ENCODE measurements around the gene DTD1.
"Not testable (repeated sequence)": the region's sequence is repeated elsewhere in the genome, so short reads cannot be mapped to it uniquely, and the experiment has no call there.

The DTD1 gene

DNA sequence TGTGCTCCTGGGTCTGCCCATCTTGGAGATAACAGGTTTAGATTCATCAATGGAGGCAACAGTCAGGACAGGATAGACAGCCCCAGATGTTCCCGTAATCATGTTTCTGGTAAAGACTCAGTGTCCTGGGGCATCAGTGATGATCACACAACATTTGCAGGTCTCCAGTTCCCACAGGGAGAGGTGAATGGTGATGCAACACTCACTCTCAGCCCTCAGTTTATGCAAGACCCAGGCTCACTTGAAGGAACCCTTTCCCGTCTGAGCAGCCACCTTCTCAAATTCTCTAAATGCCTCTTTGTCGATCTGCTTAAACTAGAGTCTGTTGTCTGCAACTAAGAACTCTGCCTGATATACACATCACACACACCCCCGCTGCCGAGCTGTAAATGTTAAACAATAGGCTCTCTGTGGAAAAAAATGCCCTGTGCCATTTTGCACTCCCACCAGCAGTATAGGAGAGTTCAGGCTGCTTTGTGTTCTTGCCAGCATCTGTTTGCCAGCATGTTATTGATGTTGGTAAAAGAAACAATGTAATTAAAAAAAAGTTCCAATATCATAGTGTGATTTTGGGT, 195.6 kb downstream of the DTD1 start:
- Histone ChIP-seq H3K4me2 (ENCODE audit: low read length) (no peak overlapping the region), H4K20me1 (ENCODE audit: insufficient read depth, low read length) (no peaks in the 10 kb centered on the region), H3K27me3 (ENCODE audit: insufficient read depth, low read length) (no peaks in the 10 kb centered on the region; the same call in 1 of the 2 replicates), H3K4me3 (ENCODE audit: low read depth, low read length, poor library complexity, severe bottlenecking) (no peak overlapping the region), H3F3A (ENCODE audit: insufficient read depth, low read length) (no peaks in the 10 kb centered on the region), H3K9me2 (ENCODE audit: low read depth, low read length) (no peaks in the 10 kb centered on the region), H3K36me3 (ENCODE audit: insufficient read depth, low read length) (no peaks in the 10 kb centered on the region), H3K4me1 (ENCODE audit: insufficient read depth, low read length, severe bottlenecking) (no peaks in the 10 kb centered on the region), H3K27ac (ENCODE audit: low read depth, low read length, poor library complexity, severe bottlenecking) (no peak overlapping the region), H2AFZ (ENCODE audit: low read length) (no peak overlapping the region), H3K9ac (ENCODE audit: low read length) (no peak overlapping the region), H3K9me3 (ENCODE audit: low read length) (no peaks in the 10 kb centered on the region), H3K79me2 (ENCODE audit: insufficient read depth, low read length) (no peaks in the 10 kb centered on the region)
- TF ChIP-seq, protein P1, sequence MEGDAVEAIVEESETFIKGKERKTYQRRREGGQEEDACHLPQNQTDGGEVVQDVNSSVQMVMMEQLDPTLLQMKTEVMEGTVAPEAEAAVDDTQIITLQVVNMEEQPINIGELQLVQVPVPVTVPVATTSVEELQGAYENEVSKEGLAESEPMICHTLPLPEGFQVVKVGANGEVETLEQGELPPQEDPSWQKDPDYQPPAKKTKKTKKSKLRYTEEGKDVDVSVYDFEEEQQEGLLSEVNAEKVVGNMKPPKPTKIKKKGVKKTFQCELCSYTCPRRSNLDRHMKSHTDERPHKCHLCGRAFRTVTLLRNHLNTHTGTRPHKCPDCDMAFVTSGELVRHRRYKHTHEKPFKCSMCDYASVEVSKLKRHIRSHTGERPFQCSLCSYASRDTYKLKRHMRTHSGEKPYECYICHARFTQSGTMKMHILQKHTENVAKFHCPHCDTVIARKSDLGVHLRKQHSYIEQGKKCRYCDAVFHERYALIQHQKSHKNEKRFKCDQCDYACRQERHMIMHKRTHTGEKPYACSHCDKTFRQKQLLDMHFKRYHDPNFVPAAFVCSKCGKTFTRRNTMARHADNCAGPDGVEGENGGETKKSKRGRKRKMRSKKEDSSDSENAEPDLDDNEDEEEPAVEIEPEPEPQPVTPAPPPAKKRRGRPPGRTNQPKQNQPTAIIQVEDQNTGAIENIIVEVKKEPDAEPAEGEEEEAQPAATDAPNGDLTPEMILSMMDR (IDR thresholded peaks at IDR 0.05; ENCODE audit: low read length) = no peak
- no peak for TF ChIP-seq EZH2 (IDR thresholded peaks at IDR 0.05; ENCODE audit: borderline replicate concordance, low read length)

DNA sequence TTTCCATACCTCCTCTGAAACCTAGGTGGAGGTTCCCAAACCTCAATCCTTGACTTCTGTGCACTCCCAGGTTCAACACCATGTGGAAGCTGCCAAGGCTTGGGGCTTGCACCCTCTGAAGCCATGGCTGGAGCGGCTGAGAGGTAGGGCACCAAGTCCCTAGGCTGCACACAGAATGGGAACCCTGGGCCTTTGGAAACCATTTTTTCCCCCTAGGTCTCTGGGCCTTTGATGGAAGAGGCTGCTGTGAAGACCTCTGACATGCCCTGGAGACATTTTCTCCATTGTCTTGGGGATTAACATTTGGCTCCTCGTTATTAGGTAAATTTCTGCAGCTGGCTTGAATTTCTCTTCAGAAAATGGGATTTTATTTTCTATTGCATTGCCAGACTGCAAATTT, 199.2 kb downstream of the DTD1 start:
- H3K27ac ChIP-seq (ENCODE audit: low read depth, low read length, poor library complexity, severe bottlenecking); H4K20me1 ChIP-seq (ENCODE audit: insufficient read depth, low read length); H3K9ac ChIP-seq (ENCODE audit: low read length); H3K4me3 ChIP-seq (ENCODE audit: low read depth, low read length, poor library complexity, severe bottlenecking); H3K36me3 ChIP-seq (ENCODE audit: insufficient read depth, low read length); H3K4me1 ChIP-seq (ENCODE audit: insufficient read depth, low read length, severe bottlenecking); H3F3A ChIP-seq (ENCODE audit: insufficient read depth, low read length); H3K4me2 ChIP-seq (ENCODE audit: low read length); H2AFZ ChIP-seq (ENCODE audit: low read length); H3K79me2 ChIP-seq (ENCODE audit: insufficient read depth, low read length); H3K27me3 ChIP-seq (ENCODE audit: insufficient read depth, low read length); H3K9me3 ChIP-seq (ENCODE audit: low read length); H3K9me2 ChIP-seq (ENCODE audit: low read depth, low read length): not testable (repeated sequence)

DNA sequence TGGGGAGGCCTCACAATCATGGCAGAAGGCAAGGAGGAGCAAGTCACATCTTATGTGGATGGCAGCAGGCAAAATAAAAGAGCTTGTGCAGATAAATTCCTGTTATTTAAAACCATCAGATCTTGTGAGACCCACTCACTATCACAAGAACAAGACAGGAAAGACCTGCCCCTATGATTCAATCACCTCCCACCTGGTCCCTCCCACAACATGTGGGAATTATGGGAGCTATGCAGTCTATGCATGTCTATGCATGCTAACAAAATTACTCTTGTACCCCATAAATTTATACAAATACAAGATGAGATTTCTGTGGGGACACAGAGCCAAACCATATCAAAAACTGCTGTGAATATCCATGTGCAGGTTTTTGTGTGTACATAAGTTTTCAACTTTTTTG, 200.2 kb downstream of the DTD1 start:
- H3K79me2 ChIP-seq (ENCODE audit: insufficient read depth, low read length) = no peaks in the 10 kb centered on the region
- H3K4me2 ChIP-seq (ENCODE audit: low read length) = no peak overlapping the region
- TF ChIP-seq EZH2 (IDR thresholded peaks at IDR 0.05; ENCODE audit: borderline replicate concordance, low read length) = no peak
- TF ChIP-seq, protein P1 (IDR thresholded peaks at IDR 0.05; ENCODE audit: low read length) = no peak
- H3K27me3 ChIP-seq (ENCODE audit: insufficient read depth, low read length) = no peaks in the 10 kb centered on the region; the same call in 1 of the 2 replicates
- no peak overlapping the region for H3K9ac ChIP-seq (ENCODE audit: low read length)
- H2AFZ ChIP-seq (ENCODE audit: low read length) = no peak overlapping the region
- no peak overlapping the region for H3K27ac ChIP-seq (ENCODE audit: low read depth, low read length, poor library complexity, severe bottlenecking)
- no peaks in the 10 kb centered on the region for H3K9me3 ChIP-seq (ENCODE audit: low read length)
- no peaks in the 10 kb centered on the region for H4K20me1 ChIP-seq (ENCODE audit: insufficient read depth, low read length)
- H3K4me1 ChIP-seq (ENCODE audit: insufficient read depth, low read length, severe bottlenecking) = no peaks in the 10 kb centered on the region
- no peak overlapping the region for H3K4me3 ChIP-seq (ENCODE audit: low read depth, low read length, poor library complexity, severe bottlenecking)
- no peaks in the 10 kb centered on the region for H3K9me2 ChIP-seq (ENCODE audit: low read depth, low read length)
- no peaks in the 10 kb centered on the region for H3K36me3 ChIP-seq (ENCODE audit: insufficient read depth, low read length)
- H3F3A ChIP-seq (ENCODE audit: insufficient read depth, low read length) = no peaks in the 10 kb centered on the region

DNA sequence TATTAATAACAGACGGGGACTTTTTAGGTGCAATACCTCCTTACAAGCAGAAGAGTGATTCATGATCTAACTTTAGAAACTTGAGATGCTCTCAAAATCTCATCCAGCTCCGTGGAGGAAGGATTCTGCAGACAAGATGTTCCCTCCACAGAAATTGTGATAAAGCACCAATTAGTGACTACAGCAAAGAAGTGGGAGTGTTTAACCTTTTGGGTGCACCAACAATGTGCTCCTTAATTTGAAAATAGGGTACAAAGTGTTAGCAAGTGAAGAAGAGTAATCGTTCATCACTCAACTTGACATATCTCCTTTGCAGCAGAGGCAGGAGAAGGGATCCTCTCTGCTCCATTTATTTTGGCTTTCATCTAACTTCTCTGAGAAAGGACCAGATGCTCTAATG, 202.9 kb downstream of the DTD1 start:
- no peak overlapping the region for H3K4me2 ChIP-seq (ENCODE audit: low read length)
- no peak overlapping the region for H2AFZ ChIP-seq (ENCODE audit: low read length)
- no peak overlapping the region for H3K27ac ChIP-seq (ENCODE audit: low read depth, low read length, poor library complexity, severe bottlenecking)
- H3K36me3 ChIP-seq (ENCODE audit: insufficient read depth, low read length) = no peaks in the 10 kb centered on the region
- TF ChIP-seq, protein P1 (IDR thresholded peaks at IDR 0.05; ENCODE audit: low read length) = no peak
- no peak for TF ChIP-seq EZH2 (IDR thresholded peaks at IDR 0.05; ENCODE audit: borderline replicate concordance, low read length)
- H3K9ac ChIP-seq (ENCODE audit: low read length) = no peak overlapping the region
- no peaks in the 10 kb centered on the region for H3K9me2 ChIP-seq (ENCODE audit: low read depth, low read length)
- H3K4me3 ChIP-seq (ENCODE audit: low read depth, low read length, poor library complexity, severe bottlenecking) = no peak overlapping the region
- H3K9me3 ChIP-seq (ENCODE audit: low read length) = peaks cover 3% of the 10 kb centered on the region; the same call in 1 of the 2 replicates
- H3K79me2 ChIP-seq (ENCODE audit: insufficient read depth, low read length) = no peaks in the 10 kb centered on the region
- H3K4me1 ChIP-seq (ENCODE audit: insufficient read depth, low read length, severe bottlenecking) = peaks cover 13% of the 10 kb centered on the region
- H3K27me3 ChIP-seq (ENCODE audit: insufficient read depth, low read length) = no peaks in the 10 kb centered on the region; the same call in 1 of the 2 replicates
- H3F3A ChIP-seq (ENCODE audit: insufficient read depth, low read length) = no peaks in the 10 kb centered on the region
- no peaks in the 10 kb centered on the region for H4K20me1 ChIP-seq (ENCODE audit: insufficient read depth, low read length)
